Activated CD4-positive, alpha-beta memory T cell treated with anti-CD3 and anti-CD28 coated beads, Interleukin-2, amount 10 ng/mL, durations not matched to agents 7 days and 5 days (primary cell): ENCODE data around the gene HES5. TPM values are rescaled to one million over a fixed set of nuclear protein-coding genes. Genes with fewer than 3 reads are reported as not detected.

Experiments
- CTCF ChIA-PET: fragments of 350-600 bp; sonication (Branson Sonifier 250); formaldehyde crosslinking; loops from one replicate; lab custom pipeline; 2021; ENCODE audit warnings: antibody characterized with exemption, inconsistent platforms; lab: Charles Lee
- POLR2A ChIA-PET: fragments of 350-600 bp; sonication (Branson Sonifier 250); formaldehyde crosslinking; loops from one replicate; lab custom pipeline; 2021; ENCODE audit warnings: antibody characterized with exemption; lab: Charles Lee
- DNase-seq: peaks from one replicate; pipeline ENCODE4 v3.0.0-alpha.2; 2020
- H3K27ac Mint-ChIP-seq: one replicate; pipeline ENCODE4 v1.8.0; 2021; ENCODE audit warnings: mild to moderate bottlenecking, mixed read lengths
- H3K27me3 Mint-ChIP-seq: one replicate; pipeline ENCODE4 v1.8.0; 2021; ENCODE audit warnings: mixed read lengths
- H3K36me3 Mint-ChIP-seq: one replicate; pipeline ENCODE4 v1.8.0; 2021; ENCODE audit warnings: low read depth, mixed read lengths
- H3K4me1 Mint-ChIP-seq: one replicate; pipeline ENCODE4 v1.8.0; 2021; ENCODE audit warnings: mixed read lengths
- H3K4me3 Mint-ChIP-seq: one replicate; pipeline ENCODE4 v1.8.0; 2021; ENCODE audit warnings: mild to moderate bottlenecking, mixed read lengths
- H3K9me3 Mint-ChIP-seq: one replicate; pipeline ENCODE4 v1.8.0; 2021; ENCODE audit warnings: mixed read lengths
- total RNA-seq, 2 experiments: library from RNA; stranded (reverse); gene quantifications; one replicate each; pipeline ENCODE4 v1.2.3, GENCODE V29; 2021

HES5 gene
- total RNA-seq, 2 experiments from 2014 or later, result not detected

DNA sequence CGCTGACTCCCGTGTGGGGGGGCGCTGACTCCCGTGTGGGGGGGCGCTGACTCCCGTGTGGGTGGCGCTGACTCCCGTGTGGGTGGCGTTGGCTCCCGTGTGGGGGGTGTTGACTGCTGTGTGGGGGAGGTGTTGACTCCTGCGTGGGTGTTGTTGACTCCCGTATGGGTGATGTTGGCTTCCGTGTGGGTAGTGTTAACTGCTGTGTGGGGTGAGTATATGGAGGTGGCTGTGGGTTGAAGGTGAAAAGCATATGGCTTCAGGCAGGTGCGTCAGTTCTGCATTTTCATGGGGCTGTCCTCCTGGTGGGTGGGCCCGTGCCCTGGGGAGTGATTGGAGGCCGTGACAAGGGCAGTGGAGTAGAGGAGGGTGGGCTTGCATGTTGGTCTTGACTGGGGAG lies 46.1 kb downstream of the HES5 start:
- peaks cover 5% of the 10 kb centered on the region for H3K36me3 Mint-ChIP-seq
- no peak overlapping the region for H3K27ac Mint-ChIP-seq

DNA sequence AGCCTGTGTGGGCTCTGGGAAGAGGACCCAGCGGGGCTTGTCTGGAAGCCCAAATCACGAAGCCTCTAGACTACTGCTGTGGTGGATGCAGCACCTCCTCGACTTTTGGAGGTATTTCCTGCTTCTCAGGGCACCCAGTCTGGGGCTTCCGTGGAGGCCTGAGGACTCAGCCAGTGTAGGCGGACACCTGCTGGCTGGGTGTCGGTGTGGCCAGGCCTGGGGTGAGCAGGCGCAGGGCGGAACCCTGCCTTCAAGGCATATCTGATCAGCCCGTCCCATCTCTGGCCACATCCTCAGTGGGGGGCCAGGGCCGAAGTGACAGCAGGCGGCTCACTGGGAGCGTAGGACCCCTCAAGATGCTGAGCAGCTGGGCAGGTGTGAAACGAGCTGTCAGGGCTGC lies 47.0 kb downstream of the HES5 start:
- no peaks in the 10 kb centered on the region for H3K36me3 Mint-ChIP-seq
- no peaks in the 10 kb centered on the region for H3K27me3 Mint-ChIP-seq
- H3K4me3 Mint-ChIP-seq, result no peak overlapping the region
- ChIA-PET CTCF (no interaction called here), POLR2A (interaction anchor here (0.9 kb wide), 1 partner anchor 15 kb away, joined by 3 read pairs; no protein-coding TSS in a partner anchor)
- DNase-seq, result no peak
- no peaks in the 10 kb centered on the region for H3K4me1 Mint-ChIP-seq
- no peak overlapping the region for H3K27ac Mint-ChIP-seq
- H3K9me3 Mint-ChIP-seq, result peaks cover 2% of the 10 kb centered on the region

More for the DNA sequence above, 46.1 kb downstream of the HES5 start:
- Mint-ChIP-seq H3K4me1 (no peaks in the 10 kb centered on the region), H3K4me3 (no peak overlapping the region), H3K9me3 (peaks cover 9% of the 10 kb centered on the region), H3K27me3 (no peaks in the 10 kb centered on the region)
- ChIA-PET CTCF (no interaction called here), POLR2A (no interaction called here)
- DNase-seq, result no peak

DNA sequence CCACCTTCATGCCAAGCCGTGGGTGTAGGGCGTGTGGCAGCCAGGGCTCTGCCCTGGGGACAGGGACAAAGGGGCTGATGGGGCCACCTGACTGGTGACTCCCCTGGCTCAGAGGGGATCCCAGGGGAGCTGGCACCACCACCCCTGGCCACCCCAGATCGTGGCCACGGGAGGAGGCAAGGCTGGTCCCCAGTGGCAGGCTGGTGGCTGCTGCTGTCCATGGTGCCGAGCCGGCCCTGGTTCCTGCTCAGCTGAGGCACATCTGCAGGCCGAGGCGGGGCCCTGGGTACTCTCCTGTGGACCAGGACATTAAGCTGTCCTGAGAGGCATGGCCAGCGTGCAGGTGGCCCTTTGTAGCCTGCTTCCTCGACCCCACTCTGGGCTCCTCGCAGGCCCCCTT lies 47.5 kb downstream of the HES5 start:
- DNase-seq, result no peak
- Mint-ChIP-seq H3K27ac (no peak overlapping the region), H3K4me3 (no peak overlapping the region), H3K9me3 (no peaks in the 10 kb centered on the region), H3K4me1 (no peaks in the 10 kb centered on the region), H3K27me3 (no peaks in the 10 kb centered on the region), H3K36me3 (no peaks in the 10 kb centered on the region)
- POLR2A ChIA-PET, result interaction anchor here (0.9 to 1.2 kb wide), 2 partner anchors 15 to 67 kb away, joined by 3 read pairs; no protein-coding TSS in a partner anchor
- CTCF ChIA-PET, result no interaction called here

DNA sequence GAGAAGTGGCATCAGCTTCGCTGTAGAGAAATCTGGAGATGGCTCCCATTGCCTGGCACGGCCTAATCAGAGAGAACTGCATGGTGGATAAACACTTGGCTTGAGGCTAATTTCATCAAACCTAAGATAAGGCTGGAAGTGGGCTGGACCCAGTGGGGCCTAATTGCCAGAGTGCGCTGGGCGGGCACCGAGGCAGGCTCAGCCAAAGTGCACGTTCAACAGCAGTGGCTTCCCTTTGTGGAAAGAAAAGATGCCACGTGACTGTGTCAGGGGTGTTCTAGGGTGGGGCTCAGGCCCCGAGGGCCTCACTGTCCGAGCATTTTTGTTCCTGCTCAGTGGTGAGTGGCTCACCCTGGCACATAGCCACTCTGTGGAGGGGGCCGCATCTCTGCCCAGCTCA lies 48.2 kb downstream of the HES5 start:
- H3K9me3 Mint-ChIP-seq, result no peaks in the 10 kb centered on the region
- no peak overlapping the region for H3K4me3 Mint-ChIP-seq
- H3K36me3 Mint-ChIP-seq, result no peaks in the 10 kb centered on the region
- CTCF ChIA-PET, result no interaction called here
- H3K27me3 Mint-ChIP-seq, result no peaks in the 10 kb centered on the region
- no peak overlapping the region for H3K27ac Mint-ChIP-seq
- H3K4me1 Mint-ChIP-seq, result no peaks in the 10 kb centered on the region
- no peak for DNase-seq
- POLR2A ChIA-PET, result interaction anchor here (1.2 kb wide), 1 partner anchor 66 kb away, joined by 3 read pairs; no protein-coding TSS in a partner anchor

DNA sequence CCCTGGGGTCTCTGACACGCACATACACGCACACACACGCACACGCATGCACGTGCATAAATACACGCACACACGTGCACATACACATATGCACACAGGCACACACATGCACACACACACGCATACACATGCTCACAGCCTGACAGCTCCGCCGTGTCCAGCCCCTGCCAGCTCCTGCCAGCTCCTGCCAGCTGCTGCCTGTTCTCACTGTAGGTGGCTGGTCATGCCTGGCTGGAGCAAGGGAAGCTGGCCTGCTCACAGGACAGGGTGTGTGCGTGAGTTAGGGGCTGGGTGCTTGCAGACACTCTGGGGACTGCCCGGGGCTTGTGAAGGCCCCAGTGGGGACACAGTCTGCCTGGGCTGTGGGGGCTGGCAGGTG lies 49.1 kb downstream of the HES5 start:
- H3K4me1 Mint-ChIP-seq, result no peaks in the 10 kb centered on the region
- peak overlapping the region; percentile 16 for H3K27ac Mint-ChIP-seq
- no peaks in the 10 kb centered on the region for H3K9me3 Mint-ChIP-seq
- DNase-seq, result no peak
- no peaks in the 10 kb centered on the region for H3K27me3 Mint-ChIP-seq
- no peak overlapping the region for H3K4me3 Mint-ChIP-seq
- H3K36me3 Mint-ChIP-seq, result no peaks in the 10 kb centered on the region
- POLR2A ChIA-PET, result interaction anchor here (1.0 kb wide), 1 partner anchor 65 kb away, joined by 3 read pairs; no protein-coding TSS in a partner anchor
- CTCF ChIA-PET, result no interaction called here

DNA sequence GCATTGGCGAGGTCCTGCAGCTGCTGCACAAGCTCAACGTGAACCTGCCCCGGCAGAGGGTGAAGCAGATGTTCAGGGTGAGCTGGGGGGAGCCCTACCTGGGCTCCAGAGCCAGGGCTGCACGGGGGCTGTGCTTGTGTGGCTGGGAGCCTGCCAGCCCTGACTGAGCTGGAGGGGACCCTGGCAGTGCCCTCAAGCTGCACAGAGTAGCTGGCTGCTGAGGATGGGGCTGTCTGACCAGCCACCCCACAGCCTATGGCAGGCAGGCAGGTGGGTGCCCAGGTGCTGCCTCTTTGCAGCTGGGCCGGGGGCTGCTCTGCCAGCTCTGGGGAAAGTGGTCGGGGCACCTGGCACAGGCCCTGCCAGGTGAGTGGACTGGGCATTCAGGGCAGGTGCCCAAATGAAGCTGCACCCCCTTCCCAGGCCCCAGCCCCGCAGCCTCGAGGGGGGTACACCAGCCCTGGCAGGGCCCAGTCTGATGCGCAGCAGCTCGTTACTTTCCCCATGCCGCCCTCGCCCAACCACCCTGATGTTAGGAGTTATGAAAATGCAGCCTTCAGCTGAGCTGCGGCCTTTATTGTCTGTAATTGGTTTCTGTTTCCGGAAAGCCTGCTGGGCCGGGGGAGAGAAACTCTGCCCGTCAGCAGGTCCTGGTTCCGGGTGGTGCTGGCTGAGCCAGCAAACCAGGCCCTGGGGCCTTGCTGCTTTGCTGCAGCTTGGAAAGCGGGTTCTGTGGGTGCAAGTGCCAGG lies 49.7 kb downstream of the HES5 start:
- CTCF ChIA-PET, result no interaction called here
- POLR2A ChIA-PET, result interaction anchor here (1.0 kb wide), 2 partner anchors 21 to 65 kb away, joined by 3 read pairs; no protein-coding TSS in a partner anchor
- no peak overlapping the region for H3K4me3 Mint-ChIP-seq
- H3K36me3 Mint-ChIP-seq, result no peaks in the 10 kb centered on the region
- H3K9me3 Mint-ChIP-seq, result no peaks in the 10 kb centered on the region
- no peak for DNase-seq
- no peaks in the 10 kb centered on the region for H3K4me1 Mint-ChIP-seq
- no peaks in the 10 kb centered on the region for H3K27me3 Mint-ChIP-seq
- H3K27ac Mint-ChIP-seq, result peak overlapping the region; percentile 16

DNA sequence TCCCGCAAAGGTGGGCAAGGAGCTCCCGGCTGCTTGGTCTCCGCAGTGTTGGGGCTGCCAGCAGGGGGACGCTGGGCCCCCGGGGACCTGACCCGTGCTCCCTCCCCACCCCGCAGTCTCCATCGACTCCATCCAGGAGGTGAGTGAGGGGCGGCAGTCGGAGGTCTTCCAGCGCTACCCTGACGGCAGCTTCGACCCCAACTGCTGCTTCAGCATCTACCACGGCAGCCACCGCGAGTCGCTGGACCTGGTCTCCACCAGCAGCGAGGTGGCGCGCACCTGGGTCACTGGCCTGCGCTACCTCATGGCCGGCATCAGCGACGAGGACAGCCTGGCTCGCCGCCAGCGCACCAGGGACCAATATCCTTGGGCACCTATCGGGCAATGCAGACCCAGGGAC lies 50.4 kb downstream of the HES5 start:
- no peak for DNase-seq
- no peaks in the 10 kb centered on the region for H3K36me3 Mint-ChIP-seq
- H3K9me3 Mint-ChIP-seq, result no peaks in the 10 kb centered on the region
- ChIA-PET POLR2A (interaction anchor here (1.0 kb wide), 1 partner anchor 21 kb away, joined by 3 read pairs; no protein-coding TSS in a partner anchor), CTCF (no interaction called here)
- no peak overlapping the region for H3K4me3 Mint-ChIP-seq
- no peak overlapping the region for H3K27ac Mint-ChIP-seq
- H3K4me1 Mint-ChIP-seq, result no peaks in the 10 kb centered on the region
- no peaks in the 10 kb centered on the region for H3K27me3 Mint-ChIP-seq

DNA sequence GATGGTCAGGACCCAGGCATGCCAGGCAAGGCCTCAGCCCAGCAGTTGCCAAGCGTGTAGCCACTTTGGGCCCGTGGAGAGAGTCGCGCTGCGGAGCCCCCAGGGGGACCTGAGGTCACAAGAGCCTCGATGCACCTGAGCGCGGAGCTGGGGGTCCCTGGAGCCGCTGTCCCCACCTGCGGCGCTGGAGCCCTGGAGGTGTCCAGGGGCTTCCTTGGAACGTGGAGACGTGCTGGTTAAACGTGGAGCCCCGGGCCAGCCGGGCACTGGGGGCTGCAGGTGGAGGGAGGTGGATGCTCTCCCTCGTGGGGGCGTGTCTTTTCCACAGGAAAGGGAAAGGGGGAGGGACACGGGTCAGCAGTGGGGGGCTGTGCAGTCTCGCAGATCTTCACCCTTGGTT lies 50.9 kb downstream of the HES5 start:
- Mint-ChIP-seq H3K4me3 (no peak overlapping the region), H3K27ac (no peak overlapping the region), H3K27me3 (no peaks in the 10 kb centered on the region), H3K4me1 (no peaks in the 10 kb centered on the region), H3K9me3 (no peaks in the 10 kb centered on the region), H3K36me3 (no peaks in the 10 kb centered on the region)
- DNase-seq, result no peak
- CTCF ChIA-PET, result no interaction called here
- POLR2A ChIA-PET, result no interaction called here

Other genes with a start within 250 kb of the HES5 start
- gene MORN1, start 138.7 kb downstream of the HES5 start, total RNA-seq, result 1 to 10 TPM; 6.2 to 6.3 TPM
- 100 to 1,000 TPM; 151 to 160 TPM for gene RER1, start 138.4 kb downstream of the HES5 start, total RNA-seq
- 1 to 10 TPM; 6.8 to 9.5 TPM for gene PEX10, start 117.7 kb downstream of the HES5 start, total RNA-seq
- 10 to 100 TPM; 32.7 to 33.8 TPM for gene PLCH2, start 54.0 kb downstream of the HES5 start, total RNA-seq
- gene PANK4, start 3.7 kb downstream of the HES5 start, total RNA-seq, result 10 to 100 TPM; 71.7 to 72.6 TPM
- gene TNFRSF14, start 26.1 kb upstream of the HES5 start, total RNA-seq, result 100 to 1,000 TPM; 171 to 173 TPM
- gene PRXL2B, start 56.5 kb upstream of the HES5 start, total RNA-seq, result 10 to 100 TPM; 17.0 to 22.2 TPM
- gene MMEL1, start 102.8 kb upstream of the HES5 start, total RNA-seq, result 1 to 10 TPM; 1.0 to 1.5 TPM